GM20000 (cell line): ENCODE results near the gene KIF27.

ENCODE experiments used
- DNase-seq: peaks from one replicate; pipeline ENCODE4 v3.0.0; 2012; ENCODE audit warnings: low spot score
- TF ChIP-seq, protein P1 (sequence below): IDR thresholded peaks from 2 replicates; pipeline ENCODE4 v1.5.1; 2012; ENCODE audit warnings: mild to moderate bottlenecking, control low read depth; ENCODE audit errors: extremely low read depth, missing control alignments

KIF27 gene

DNA sequence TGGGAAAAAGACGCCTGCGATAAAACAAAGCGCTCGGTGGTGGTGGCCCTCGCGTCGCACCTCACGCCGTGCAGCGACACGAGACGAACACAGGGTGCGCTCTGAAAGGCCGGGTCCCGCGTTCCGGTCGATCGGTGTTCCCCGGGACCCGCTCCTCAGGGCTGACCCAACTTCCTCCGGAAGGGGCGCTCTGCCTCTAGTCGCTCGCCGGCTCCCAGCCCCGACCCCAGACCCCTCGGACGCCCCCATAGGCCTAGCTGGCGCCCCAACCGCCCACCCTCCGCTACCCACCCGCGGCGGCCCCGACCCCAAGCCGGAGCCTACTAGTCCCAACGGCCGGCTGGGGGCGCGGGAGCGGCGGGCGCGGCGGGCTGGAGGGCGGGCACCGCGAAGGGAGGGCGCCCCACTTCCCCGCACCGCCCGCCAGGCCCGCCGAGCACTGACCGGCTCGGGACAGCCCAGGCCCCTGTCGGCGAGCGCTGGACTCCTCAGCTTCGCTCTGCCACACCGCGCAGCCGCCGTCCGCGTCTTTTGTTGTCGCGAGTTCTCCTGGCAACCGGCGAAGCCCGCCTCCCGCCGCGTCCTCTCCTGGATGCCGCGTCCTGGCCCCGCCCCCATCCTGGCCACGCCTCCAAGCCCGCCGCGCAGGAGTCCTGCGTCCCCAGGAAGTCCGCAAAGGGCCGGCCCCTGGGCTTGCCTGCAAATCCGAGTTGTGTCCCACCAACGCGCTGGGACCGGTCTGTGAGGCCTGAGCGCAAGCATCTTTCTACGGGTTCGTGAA, at the start of gene KIF27:
Gene KIF27, minus strand, starts transcription at position 506 of the 781 bp plus-strand sequence. CDS start 5,841 bp downstream, outside the sequence.
- TF ChIP-seq, protein P1, sequence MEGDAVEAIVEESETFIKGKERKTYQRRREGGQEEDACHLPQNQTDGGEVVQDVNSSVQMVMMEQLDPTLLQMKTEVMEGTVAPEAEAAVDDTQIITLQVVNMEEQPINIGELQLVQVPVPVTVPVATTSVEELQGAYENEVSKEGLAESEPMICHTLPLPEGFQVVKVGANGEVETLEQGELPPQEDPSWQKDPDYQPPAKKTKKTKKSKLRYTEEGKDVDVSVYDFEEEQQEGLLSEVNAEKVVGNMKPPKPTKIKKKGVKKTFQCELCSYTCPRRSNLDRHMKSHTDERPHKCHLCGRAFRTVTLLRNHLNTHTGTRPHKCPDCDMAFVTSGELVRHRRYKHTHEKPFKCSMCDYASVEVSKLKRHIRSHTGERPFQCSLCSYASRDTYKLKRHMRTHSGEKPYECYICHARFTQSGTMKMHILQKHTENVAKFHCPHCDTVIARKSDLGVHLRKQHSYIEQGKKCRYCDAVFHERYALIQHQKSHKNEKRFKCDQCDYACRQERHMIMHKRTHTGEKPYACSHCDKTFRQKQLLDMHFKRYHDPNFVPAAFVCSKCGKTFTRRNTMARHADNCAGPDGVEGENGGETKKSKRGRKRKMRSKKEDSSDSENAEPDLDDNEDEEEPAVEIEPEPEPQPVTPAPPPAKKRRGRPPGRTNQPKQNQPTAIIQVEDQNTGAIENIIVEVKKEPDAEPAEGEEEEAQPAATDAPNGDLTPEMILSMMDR: peak; percentile 38
- peak; percentile 96 for DNase-seq

DNA sequence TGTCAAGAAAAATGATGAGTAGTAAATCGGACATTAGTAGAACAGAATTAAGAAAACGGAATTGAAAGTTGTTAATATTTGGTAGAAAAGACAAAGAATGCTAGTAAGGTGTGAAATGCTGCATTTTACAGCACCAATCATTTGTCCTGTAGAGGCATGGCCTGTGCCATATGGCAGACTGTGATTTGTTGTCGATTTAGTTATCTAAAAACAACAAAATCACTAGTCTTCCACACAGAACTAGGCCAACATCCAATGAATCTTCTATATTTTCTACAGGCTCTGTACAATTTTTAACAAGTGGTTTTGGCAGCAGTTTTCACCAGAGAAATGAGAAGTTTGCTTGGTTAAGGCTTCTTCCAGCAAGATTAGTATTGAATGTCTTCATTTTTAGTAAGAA, 48.4 kb upstream of the KIF27 start:
- TF ChIP-seq, protein P1: no peak
- no peak for DNase-seq

- TF ChIP-seq, protein P1: no peak
- DNase-seq: no peak
Measured at GRCh38 chr9:83967073-83967472, 45.8 kb upstream of the KIF27 start.

GRCh38 chr9:83966209-83966582, 45.0 kb upstream of the KIF27 start:
- TF ChIP-seq, protein P1: no peak
- no peak for DNase-seq

DNA sequence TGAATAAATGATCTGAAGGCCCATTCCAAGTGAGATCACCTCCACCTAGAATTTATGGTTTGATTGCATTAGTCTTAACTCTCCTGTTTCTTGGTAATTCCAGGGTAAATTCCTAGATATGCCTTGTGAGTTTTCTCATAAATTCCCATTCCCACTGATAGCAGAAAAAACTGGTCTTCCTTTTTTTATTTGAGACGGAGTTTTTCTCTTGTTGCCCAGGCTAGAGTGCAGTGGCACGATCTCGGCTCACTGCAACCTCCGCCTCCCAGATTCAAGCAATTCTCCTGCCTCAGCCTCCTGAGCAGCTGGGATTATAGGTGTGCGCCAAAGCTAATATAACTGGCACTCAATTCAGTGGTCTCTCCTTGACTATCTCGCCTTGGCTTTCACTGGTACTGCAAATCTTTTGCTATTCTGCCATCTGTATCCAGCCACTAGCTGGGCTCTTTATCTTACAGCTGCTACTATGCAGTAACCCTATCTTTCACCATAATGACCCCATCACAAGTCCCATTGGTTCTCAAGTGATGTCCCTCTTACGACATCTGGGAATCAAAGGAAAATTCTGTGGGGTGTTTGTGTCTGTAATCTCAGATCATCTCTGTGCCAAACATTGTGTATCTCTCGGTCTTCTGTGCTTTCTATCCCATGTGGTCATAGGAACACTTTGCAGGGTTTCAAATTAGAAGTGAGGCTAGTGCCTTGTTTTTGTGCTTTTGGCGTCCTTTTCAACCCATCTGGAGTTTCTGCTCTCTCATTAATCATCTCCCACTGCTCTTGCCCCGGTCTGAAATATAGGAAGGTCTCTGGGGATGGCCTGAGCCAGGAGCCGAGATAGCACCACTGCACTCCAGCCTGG, 44.3 kb upstream of the KIF27 start:
- TF ChIP-seq, protein P1: no peak
- DNase-seq: no peak

GRCh38 chr9:83964973-83965349, 43.7 kb upstream of the KIF27 start:
- TF ChIP-seq, protein P1: no peak
- no peak for DNase-seq

GRCh38 chr9:83962165-83962564, 40.9 kb upstream of the KIF27 start:
- TF ChIP-seq, protein P1: no peak
- no peak for DNase-seq
